Activated CD4-positive, CD25-positive, alpha-beta regulatory T cell (primary cell): ENCODE data around the gene TRPM3.

Experiments
- DNase-seq, 4 experiments: peaks; one replicate each; lab custom pipeline; 2025; lab: John Stamatoyannopoulos, UW

The TRPM3 gene

GRCh38 chr9:71097671-71098070, 23.8 kb downstream of the TRPM3 start:
- DNase-seq, result no peak

- no peak for DNase-seq
Measured at GRCh38 chr9:71096421-71097108, 24.9 kb downstream of the TRPM3 start.

GRCh38 chr9:71094708-71095251, 26.6 kb downstream of the TRPM3 start:
- DNase-seq, result no peak

GRCh38 chr9:71090896-71091295, 30.5 kb downstream of the TRPM3 start:
- no peak for DNase-seq

DNA sequence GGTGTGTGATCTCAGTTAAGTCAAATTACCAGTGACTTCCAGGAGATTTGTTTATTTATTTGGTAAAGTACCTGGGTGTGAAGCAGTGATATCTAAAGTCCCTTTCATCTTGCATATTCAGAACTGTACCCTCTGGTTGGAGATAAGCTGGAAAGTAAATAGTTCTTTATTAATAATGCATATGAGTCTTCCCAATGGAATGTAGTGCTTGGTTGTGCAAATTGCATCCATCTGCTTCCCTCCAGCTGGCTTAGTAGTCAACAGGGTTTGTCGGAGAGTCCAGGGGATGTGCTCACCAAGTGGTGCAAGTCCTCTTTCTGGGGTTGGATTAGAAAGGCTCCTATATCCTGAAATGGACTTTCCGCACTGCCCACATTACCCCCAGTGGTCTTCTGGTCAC, 42.0 kb downstream of the TRPM3 start:
- no peak for DNase-seq

DNA sequence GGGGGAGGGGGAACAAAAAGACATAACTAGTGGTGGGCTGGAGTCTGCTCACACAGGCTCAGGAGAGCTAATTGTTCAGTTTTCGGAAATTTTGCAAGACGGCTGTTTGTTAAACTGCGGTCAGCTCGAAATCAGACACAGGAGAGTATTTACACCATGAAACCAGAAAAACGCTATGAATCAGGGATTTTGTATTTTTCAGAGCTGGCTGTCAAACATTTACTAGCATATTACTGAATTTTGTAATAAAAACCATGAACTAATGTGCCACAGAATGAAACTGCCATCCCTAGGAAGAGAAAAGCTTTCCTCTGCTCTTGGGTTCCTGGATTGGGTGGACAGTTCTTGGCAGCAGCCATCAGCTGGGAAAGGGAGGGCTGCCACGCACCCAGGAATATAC, 45.3 kb downstream of the TRPM3 start:
- DNase-seq, result no peak

DNA sequence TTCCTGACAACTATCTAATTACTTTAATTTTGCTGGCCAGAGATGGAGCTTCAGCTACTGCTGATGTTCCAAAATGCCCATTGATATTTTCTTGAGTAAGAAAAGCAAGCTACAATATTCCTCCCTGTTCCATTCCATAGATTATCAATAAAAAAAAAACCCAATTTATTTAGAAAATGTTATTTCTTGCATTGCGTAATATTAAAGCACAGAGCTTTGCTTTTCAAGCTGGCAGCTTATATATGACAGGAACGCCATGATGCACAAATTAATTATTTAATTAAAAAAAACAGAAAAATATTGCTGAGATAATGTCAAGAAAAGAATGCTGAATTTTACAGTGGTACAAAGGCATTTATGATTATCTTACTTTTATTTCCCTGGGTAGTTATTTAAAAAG, 47.9 kb downstream of the TRPM3 start:
- no peak for DNase-seq

GRCh38 chr9:71072587-71072986, 48.8 kb downstream of the TRPM3 start:
- DNase-seq, result no peak

DNA sequence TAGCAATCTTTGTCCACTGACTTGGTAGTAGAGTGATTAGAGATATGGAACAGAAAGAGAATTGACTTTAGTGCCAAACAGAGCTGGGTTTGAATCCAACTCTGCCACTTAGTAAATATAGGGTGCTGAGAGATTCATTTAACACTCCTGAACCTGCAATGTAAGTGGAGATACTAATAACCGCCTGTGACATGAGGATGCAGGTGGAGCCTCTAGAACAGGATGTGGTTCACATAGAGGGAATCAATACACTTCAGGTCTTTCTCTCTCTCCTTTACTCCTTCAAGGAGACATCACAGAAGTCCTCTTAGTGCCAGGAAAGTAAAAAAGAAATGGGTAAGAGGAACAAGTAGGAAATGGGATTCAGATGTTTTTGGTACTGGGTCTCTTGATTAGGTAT, 49.8 kb downstream of the TRPM3 start:
- no peak for DNase-seq

DNA sequence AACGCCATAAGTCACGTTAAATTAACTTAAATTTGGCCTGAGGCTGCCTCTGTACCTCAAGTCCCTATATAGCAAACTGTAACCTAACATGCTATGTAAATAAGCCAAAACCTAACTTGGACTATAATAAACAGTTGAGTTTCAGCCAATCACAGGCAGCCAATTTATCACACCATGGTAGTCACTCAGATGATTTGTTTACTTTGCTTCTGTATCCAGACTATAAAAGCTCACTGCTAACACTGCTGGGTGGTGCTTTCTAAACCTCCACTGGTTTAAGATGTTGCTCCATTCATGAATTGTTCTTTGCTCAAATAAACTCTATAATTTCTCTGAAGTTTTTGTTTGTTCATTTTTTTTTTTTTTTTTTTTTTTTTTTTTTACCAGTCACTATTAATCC, 62.8 kb downstream of the TRPM3 start:
- DNase-seq, result no peak

GRCh38 chr9:71052287-71052686, 69.1 kb downstream of the TRPM3 start:
- DNase-seq, result no peak

GRCh38 chr9:71048280-71048679, 73.1 kb downstream of the TRPM3 start:
- DNase-seq, result no peak

DNA sequence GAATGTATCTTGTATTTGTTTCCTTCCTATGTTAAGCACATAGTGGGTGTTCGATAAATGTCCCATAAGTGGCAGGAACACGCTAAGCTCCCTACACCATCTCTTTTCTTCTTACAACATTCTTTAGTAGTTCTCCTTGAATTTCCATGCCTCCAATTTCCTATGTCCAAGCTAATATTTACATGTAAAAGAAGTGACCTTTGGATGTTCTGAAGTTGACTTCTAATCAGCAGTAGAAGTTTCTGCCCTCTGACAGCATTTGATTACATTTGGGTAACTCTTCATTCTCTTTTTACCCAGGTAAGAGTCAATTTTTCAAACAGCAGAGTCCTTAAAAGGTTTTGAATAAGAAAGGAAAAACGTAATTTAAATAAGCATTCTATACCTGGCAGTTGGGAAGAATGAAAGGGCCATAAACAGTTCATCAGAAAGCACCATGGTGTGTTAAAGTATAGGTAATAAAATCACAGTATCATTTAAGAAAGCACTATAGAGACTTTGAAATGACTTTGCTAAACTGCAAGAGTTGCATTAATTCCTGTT, 78.9 kb downstream of the TRPM3 start:
- DNase-seq, result no peak

- no peak for DNase-seq
Measured at GRCh38 chr9:71037521-71037920, 83.9 kb downstream of the TRPM3 start.

DNA sequence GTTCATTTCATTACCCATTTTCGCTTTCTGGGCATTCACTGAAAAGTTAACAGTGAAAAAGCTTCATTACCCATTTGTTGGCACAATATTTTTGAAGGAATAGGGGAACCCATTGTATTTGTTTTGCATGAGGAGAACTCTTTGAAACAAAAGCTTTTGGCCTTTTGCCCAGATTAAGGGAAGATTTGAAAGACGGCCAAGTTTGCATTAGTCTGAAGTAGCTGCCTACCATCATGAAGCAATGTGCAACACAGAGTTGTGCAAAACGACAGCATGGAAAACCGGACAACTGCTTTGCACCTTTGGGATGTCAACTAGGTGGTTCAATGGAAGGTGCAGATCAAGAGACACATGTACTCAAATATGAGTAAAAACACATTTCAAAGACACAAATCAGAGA, 84.9 kb downstream of the TRPM3 start:
- no peak for DNase-seq

DNA sequence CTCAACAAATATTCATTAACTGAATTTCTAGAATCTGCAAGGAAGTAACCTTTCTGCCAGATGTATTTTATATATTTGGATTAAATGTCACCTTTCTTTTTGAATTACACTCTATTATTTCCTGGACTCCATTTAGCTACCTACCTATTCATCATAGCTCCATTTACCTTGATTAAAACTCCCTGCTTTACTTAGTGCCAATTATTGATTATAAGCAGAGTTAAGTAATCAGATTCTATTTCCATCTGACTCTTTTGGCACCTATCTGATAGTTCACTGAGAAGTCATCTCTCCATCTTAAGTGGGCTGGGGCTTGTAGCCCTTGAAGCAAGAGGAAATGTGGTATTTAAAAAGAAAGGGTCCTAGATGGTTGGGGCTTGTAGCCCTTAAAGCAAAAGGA, 88.6 kb downstream of the TRPM3 start:
- DNase-seq, result no peak

DNA sequence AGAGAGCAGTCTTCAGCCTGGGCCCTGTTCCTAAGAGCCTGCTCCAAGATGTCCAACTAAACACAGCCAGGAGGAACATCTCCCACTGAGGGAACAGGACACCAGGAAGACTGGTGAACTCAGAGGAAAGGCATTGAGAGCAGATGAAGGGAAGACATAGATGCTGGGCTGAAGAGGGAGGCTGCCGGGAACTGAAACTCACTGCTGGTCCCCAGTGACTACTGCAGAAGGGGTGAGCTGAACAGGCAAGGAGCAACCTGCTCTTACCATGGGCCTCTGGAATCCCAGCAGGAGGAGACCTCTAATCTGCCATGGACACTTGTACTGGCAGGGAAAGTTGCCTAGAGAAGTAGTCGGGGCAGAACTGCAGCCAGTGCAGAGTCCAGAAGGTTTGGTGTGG, 95.7 kb downstream of the TRPM3 start:
- no peak for DNase-seq

DNA sequence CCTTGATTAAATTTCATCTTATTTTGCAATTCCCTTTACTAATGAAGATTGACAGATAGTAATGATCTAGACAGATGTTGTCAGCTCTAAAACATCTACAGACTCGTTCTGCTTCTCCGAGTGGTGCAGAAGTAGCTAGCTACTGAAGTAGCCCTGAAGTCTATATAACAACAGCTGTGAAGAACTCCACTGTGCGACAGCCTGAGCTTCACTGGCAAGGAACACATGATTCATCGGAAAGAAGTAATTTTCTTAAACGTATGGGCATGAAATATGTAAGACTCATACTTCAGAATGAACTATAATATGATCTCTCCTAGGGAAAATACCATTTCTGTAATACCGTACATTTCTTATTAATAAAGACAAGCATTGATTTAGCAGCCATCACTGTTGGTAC, 96.2 kb downstream of the TRPM3 start:
- no peak for DNase-seq

- DNase-seq, result no peak
Measured at GRCh38 chr9:71010258-71010657, 111.2 kb downstream of the TRPM3 start.

- DNase-seq, result no peak
Measured at GRCh38 chr9:71005456-71005855, 116.0 kb downstream of the TRPM3 start.

- DNase-seq, result no peak
Measured at GRCh38 chr9:71004196-71004595, 117.2 kb downstream of the TRPM3 start.

- DNase-seq, result no peak
Measured at GRCh38 chr9:71003346-71003745, 118.1 kb downstream of the TRPM3 start.

GRCh38 chr9:71001780-71002386, 119.5 kb downstream of the TRPM3 start:
- no peak for DNase-seq

GRCh38 chr9:70998962-70999361, 122.5 kb downstream of the TRPM3 start:
- DNase-seq, result no peak
